Measurements from ENCODE around the gene TMEM59L.
A peak's percentile ranks its signal among the peaks of the same experiment; 100 is the strongest.
"Not testable (repeated sequence)": the region's sequence is repeated elsewhere in the genome, so short reads cannot be mapped to it uniquely, and the experiment has no call there.

The TMEM59L gene

DNA sequence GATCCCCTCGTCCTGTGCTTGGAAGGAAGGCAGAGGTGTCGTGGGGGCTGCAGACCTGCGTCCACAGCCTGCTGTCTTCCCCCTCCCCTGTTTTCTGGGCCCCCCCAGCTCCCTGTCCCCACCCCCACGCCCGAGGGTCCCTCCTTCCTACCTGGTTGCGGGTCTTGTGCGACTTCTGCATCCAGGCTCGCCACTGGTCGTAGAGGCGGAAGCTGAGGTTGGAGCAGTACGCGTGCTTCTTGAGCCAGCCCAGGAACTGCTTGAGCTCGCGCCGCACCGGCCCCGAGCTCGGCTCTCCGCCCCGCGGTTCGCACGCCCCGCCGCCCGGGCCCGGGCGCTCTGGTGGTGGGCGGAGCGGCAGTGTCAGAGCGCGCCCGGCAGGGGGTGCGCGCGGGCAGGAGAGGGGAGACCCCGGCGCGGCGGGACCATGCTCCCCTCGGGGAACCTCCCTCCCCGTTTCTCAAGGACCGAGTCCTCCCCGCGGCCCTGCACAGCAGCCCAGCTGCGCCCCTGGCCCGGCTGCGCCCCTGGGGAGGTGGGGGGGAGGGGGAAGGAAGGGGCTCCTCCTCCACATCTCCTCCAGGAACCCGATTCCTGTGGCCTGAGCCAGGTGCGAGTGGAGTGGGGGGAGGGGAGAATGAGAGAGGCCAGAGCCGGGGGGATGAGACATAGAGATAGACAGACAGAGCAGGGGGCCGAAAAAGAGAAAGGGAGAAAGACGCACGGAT is 18.4 kb upstream of the TMEM59L start:
- DNase-seq = peak; percentile 96

DNA sequence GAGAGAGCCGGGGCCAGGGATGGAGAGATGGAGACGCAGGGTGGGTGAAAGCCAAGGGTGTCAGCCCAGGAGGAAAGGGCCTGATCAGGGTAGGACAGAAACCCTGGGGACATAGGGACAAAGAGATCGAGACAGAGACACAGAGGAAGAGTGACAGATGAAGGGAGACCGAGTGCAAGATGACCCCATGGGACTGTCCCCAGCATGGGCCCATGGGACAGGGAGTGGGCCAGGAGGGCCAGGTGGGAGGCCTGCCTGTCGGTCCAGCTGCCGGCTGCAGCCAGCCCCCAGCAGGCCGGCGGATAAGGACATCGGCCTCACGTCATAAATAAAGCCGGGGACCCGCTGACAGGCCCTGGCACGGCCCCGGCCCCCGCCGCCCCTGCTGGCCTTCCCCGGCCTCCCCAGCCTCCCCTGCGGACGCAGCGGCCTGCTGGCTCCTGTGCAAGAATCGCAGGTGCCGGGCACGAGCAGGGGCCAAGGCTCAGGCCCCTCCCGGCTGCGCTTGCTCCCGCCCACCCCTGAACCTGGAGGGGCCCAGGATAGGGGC is 17.8 kb upstream of the TMEM59L start:
- peak; percentile 51 for DNase-seq

DNA sequence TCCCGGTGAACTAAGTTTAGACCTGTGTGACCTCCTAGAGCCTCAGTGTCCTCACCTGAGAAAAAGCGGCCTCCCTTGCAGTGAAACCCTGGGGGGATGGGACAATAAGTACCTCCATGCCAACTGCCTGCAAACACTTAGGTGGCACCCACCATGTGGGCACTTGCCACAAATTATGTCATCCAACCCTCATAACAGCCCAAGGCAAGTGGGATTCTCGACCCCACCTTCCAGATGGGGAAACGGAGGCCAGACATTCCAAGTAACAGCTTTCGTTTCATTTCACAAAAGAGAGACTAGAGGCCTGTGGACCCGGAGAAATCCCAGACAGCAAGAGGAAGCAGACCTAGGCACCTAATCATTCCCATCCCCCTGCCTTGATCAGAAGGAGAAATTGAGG is 17.2 kb upstream of the TMEM59L start:
- DNase-seq = no peak

GRCh38 chr19:18596752-18597157 is 15.9 kb upstream of the TMEM59L start:
- peak; percentile 71 for DNase-seq

GRCh38 chr19:18597809-18598660 is 14.6 kb upstream of the TMEM59L start:
- no peak for DNase-seq

DNA sequence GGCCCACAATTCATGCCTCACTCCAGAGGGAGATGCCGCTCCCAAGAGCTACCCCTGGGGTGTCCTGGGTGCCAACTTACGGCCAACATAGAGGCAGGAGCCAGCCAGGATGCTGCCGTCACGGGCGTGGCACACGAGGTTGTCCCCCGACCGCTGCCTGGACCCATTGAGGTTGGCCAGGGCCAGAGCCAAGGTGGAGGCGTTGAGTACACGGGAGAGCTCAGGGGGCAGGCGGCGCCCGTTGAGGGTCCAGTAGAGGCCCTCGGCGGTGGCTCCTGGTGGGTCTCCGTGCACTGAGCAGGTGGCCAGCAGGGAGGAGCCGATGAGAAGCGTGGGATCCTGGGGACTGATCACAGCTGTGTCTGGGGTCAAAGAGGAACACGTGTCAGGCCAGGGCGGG is 13.2 kb upstream of the TMEM59L start:
- no peak for DNase-seq

GRCh38 chr19:18600692-18601397 is 11.8 kb upstream of the TMEM59L start:
- not testable (repeated sequence) for DNase-seq

- DNase-seq = no peak
Measured at GRCh38 chr19:18601875-18602274, 10.8 kb upstream of the TMEM59L start.

DNA sequence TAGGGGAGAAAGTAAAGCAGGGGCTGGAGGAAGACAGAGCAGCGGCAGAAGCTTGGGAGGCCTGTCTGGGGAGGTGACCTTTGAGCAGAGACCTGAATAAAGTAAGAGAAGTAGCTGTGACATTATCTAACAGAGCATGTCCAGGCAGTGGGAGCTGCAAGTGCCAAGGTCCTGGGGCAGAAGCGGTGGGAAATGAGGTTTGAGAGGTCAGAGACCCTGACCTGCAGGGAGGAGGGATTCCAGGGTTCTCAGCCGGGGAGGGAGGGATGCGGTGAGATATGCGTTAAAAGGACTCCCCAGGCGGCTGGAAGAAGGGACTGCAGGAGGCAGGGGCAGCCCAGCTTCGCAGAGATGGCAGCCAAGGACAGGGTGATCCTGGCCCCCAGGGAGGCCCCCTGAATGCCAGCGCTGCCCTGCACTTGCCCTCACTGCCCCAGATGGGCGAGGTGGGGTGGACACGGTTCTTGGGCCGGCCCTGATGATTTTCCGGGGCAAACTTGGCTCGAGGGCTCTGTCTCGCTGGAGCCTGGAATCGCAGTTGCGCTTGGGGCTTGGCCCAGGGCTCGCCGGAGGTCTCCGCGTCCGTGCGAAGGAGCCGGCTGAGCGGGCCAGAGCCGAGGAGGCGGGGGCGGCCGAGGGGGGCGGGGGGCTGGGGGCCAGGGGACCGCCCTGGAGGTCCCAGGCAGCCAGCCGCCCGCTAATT is 9.3 kb upstream of the TMEM59L start:
- peak; percentile 90 for DNase-seq

GRCh38 chr19:18603958-18604819 is 8.5 kb upstream of the TMEM59L start:
- no peak for DNase-seq

- DNase-seq = no peak
Measured at GRCh38 chr19:18604820-18605159, 7.9 kb upstream of the TMEM59L start.

DNA sequence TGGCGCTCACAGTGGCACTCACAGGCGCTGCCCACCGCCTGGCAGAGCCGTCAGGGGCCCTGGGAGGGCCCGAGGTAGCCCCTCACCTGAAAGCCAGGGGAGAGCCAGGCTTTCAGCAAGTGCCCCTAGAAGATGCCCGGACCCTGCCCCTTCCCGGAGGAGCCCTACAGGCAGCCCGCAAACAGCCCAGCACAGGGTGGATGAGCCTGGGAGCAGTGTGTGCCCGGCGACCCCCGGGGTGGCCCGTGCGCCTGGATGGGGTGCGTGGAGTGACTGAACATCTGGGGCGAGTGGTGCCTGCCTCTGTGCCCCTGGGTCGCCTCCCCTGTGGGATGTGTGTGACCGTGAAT is 7.5 kb upstream of the TMEM59L start:
- DNase-seq = no peak

DNA sequence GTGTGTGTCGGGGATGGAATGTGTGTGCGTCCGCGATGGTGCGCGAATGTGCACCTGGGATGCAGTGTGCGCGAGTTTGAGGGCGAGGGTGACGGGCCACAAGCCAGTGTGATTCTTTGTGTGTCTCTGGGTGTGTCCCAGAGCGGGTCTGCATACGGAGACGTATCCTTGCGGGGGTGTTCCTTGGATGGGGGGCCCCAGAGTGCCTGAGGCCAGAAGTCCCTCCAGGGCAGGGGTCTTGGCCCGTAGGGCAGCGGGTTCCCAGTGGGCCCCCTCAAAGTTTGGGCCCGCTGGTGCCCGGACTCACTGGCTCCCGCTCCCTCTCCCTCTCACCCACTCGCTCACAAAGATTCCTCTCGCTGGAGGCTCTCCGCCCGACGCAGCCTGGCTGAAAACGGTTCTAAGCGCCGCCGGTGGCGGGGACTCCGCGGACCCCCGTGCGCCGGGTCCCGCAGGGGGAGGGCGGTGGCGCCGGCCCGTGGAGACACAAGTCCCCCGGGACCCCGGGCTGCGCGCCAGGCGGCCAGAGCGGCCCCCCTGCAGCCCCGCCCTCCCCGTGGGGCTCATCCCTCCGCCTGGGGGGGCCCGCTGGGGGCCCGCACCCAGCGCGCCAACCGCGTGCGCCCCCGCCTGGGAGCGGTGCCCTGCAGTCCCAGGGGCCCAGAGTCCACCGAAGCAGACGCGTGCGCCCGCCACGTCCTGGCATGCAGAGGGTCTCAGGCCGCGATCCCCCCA is 7.0 kb upstream of the TMEM59L start:
- DNase-seq = no peak

GRCh38 chr19:18606281-18607225 is 6.1 kb upstream of the TMEM59L start, which contains the start of gene CRLF1:
Gene CRLF1 (minus strand): TSS chr19:18606799. CDS start chr19:18606656, 143 bp downstream.
- peak; percentile 81 for DNase-seq

GRCh38 chr19:18607226-18608101 is 5.2 kb upstream of the TMEM59L start:
- peak; percentile 88 for DNase-seq

- peak; percentile 48 for DNase-seq
Measured at GRCh38 chr19:18608102-18608804, 4.4 kb upstream of the TMEM59L start.

GRCh38 chr19:18608805-18609716 is 3.6 kb upstream of the TMEM59L start:
- peak; percentile 52 for DNase-seq
